Stimulated activated naive CD8-positive, alpha-beta T cell treated with anti-CD3 and anti-CD28 coated beads, Interleukin-15, Interleukin-2, amounts not matched to agents 100 U/mL and 50 U/mL, for 24 hours (primary cell): ENCODE measurements around the gene RAP1GAP2.
"Not testable (repeated sequence)": the region's sequence is repeated elsewhere in the genome, so short reads cannot be mapped to it uniquely, and the experiment has no call there.

ENCODE experiments used
- ATAC-seq: fragments of 150-1000 bp; cut with Tn5 transposase; one replicate; pipeline ENCODE4 v1.10.0; 2021
- DNase-seq: peaks from one replicate; pipeline ENCODE4 v3.0.0; 2021

RAP1GAP2 gene

DNA sequence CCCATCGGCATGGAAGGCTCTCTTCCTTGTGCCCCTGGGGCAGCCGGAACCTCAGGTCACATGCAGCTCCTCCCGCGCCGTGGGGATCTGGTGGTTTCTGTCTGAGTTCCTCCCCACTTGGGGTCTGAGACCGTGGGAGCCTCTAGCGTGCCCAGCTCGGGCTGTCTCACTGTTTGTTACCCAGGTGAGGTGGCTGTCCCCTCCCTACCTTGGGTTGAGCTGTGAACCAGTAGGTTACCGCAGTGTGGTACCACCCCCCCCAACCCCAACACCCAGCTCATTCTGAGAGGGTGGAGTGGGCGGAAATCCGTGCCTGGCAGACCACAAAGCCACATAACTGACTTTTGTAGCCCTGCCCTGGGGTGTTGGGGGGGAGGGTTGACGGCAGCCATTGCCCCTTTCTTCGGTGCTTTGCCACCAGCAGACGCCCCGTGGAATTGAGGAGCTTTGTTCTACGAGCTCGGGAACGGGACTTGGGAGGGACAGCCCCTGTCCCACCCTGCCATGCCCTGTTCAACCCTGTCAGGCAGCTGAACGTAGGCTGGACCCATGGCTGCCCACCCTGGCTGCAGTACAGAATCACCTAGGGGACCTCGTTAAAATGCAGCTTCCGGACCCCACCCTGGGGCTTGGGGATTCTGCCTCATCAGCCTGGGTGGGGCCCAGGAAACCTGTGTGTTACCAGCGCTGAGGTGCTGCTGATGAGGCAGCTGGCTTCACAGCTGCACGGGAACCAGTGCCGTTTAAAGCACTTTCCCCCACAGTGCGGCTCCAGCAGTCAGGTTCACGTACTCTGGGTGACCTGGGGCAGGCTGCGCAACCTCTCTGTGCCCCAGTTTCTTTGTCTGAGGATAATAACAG, 18.5 kb downstream of the RAP1GAP2 start:
- ATAC-seq (peak; percentile 78), DNase-seq (peak; percentile 83)

DNA sequence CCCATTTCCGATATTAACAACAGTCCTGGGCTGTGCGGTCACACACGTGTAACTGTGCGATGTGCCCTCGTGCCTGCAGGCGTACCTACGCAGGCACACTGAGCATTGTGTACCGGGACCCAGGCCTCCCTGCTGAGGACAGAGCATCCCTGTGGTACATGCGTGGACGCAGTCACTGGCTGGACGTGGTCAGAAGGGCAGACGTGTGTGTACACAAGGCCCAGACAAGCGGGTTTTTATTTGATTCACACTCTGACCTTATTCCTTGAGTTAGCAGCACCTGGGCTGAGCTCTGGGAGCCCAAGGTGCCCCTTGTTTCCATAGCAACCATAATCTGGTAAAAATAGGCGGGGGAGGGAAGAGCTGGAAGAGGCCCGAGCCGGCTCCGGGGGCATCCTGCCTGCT, 19.5 kb downstream of the RAP1GAP2 start:
- no peak for DNase-seq
- no peak for ATAC-seq

DNA sequence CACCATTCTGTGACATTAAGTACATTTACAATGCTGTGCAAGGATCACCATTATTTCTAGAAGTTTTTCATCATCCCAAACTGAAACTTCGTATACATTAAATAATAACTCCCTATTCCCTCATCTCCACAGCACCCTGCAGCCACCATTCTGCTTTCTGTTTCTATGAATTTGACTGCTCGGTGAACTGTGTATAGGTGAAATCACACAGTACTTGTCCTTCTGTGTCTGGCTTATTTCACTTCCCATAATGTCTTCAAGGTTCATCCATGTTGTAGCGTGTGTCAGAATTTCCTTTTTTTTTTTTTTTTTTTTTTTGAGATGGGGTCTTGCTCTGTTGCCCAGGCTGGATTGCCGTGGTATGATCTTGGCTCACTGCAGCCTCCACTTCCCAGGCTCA, 20.4 kb downstream of the RAP1GAP2 start:
- DNase-seq (no peak), ATAC-seq (no peak)

DNA sequence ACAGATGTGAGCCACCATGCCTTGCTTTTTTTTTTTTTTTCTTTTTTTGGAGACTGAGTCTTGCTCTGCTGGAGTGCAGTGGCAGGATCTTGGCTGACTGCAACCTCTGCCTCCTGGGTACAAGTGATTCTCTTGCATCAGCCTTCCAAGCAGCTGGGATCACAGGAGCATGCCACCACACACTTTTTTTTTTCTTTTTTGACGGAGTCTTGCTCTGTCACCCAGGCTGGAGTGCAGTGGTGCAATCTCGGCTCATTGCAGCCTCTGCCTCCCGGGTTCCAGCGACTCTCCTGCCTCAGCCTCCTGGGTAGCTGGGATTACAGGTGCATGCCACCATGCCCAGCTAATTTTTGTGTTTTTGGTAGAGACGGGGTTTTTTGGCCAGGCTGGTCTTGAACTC, 23.1 kb downstream of the RAP1GAP2 start:
- not testable (repeated sequence) for DNase-seq, ATAC-seq

DNA sequence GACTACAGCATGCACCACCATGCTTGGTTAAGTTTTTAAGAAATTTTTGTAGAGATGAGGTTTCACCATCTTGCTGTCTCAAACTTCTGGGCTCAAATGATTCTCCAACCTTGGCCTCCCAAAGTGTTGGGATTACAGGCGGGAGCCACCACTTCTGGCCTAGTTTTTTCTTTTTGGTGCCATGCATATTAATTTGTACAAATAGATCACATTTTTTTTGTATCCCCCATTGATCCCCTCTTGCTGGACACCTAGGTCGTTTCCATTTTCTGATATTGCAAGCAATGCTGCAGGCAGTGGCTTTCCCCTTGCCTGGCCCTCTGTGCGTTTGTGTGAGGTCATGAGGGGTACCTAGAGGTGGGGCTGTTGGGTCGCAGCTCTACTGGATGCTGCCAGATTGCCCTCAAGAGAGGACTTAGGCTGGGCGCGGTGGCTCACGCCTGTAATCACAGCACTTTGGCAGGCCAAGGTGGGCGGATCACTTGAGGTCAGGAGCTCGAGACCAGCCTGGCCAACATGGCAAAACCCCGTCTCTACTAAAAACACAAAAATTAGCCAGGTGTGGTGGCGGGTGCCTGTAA, 23.8 kb downstream of the RAP1GAP2 start:
- DNase-seq (no peak), ATAC-seq (no peak)

DNA sequence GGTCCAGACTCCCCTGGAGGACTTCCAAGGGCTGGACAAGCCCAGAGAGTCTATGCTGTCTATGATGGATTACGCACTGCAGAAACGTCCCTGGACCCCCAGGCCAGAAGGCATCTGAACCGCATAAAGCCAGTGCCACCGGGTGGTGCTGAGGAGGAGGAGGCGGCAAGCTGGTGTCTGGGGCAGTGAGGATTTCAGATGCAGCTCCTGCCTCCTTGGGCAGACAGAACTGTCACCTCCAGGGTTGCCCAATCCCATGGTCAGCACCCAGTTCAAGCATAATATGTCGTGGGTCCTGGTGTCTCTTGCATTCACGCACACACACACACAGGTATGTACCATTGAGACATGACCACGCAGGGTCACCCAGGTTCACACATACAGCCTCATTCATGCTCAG, 25.6 kb downstream of the RAP1GAP2 start:
- no peak for ATAC-seq

DNA sequence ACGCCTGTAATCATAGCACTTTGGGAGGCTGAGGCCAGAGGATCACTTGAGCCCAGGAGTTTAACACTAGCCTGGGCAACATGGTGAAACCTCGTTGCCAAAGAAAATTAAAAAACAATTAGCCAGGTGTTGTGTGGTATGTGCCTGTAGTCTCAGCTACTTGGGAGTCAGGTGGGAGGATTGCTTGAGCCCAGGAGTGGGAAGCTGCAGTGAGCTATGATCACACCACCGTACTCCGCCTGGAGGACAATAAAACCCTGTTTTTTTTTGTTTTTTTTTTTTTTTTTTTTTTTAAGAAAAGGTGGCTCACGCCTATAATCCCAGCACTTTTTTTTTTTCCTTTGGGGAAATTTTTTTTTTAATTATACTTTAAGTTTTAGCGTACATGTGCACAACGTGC, 26.1 kb downstream of the RAP1GAP2 start:
- DNase-seq (no peak), ATAC-seq (no peak)

More for the DNA sequence above, 25.6 kb downstream of the RAP1GAP2 start:
- no peak for DNase-seq

DNA sequence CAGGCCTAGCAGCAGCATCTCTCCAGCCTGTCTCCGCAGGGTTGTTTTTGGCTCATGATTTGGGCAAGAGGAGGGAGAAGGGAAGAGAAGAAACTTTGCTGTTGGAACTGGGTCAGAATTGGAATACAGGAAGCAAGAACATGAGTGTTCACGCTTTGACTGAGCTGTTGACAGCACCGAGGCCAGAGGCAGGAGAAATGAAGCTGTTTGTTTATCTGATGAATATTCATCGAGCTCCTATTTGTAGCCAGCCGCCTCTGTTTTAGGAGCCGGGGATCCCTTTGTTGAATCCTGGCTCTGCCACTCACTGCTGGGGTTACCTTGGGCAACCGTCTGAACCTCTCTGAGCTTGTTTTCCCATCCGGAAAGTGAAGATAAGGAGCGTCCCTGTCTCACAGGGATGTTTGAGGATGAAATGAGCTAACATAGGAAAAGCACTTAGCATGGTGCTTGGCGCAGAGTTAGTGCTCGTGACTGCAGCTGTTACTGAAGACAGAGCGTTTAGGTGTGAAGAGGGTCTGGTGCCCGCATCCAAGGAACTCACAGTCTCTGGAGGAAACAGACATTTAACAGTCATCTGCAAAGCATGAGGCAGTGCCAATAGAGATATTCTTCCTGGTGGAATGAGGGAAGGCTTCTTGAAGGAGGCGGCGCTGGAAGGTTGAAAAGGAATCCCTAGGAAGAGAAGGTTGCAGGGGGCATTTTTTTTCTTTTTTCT, 29.2 kb downstream of the RAP1GAP2 start:
- ATAC-seq (no peak), DNase-seq (no peak)

DNA sequence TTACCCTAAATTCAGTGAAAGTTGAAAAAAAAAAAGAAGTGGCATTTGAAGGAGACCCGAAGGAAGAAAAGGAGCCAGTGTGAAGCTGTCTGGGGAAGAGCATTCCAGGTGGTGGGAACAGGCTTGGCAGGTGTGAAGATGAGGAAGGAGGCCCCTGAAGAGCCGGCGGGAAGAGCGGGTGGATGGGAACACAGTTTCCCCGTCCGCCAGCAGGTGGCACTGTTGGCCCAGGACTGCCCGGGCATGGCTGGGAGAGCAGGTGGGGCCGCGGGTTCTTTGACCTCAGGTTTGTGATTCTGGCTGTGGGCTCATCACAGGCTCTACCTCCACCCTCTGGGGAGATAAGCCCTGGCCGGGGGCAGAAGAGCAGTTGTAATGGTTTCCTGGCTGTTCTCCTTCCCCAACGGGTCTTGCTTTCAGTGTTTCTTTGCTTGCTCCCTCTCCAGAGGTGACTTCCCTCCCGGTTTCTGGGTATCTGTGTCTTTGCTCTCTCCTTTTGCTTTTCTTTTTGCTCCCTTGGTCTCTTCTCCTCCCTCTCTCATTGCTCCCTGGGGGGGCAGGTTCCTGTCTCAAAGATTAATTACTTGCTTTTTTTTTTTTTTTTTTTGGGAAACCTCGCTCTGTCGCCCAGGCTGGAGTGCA, 32.3 kb downstream of the RAP1GAP2 start:
- DNase-seq (peak; percentile 90), ATAC-seq (peak; percentile 71)

DNA sequence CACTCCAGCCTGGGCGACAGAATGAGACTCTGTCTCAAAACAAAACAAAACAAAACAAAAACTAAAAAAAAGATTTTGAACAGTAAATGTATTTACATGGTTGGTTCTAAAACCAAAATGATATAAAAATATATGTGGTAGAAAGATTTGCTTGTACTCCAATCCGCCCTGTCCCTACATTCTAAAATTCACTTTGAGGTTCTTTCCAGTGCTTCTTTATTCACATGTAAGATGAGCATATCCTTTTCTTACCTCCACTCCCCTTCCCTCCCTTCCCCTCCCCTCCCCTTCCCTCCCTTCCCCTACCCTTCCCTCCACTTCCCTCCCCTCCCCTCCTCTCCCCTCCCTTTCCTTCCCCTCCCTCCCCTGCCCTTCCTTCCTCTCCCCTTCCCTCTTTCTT, 34.4 kb downstream of the RAP1GAP2 start:
- ATAC-seq (no peak), DNase-seq (no peak)

DNA sequence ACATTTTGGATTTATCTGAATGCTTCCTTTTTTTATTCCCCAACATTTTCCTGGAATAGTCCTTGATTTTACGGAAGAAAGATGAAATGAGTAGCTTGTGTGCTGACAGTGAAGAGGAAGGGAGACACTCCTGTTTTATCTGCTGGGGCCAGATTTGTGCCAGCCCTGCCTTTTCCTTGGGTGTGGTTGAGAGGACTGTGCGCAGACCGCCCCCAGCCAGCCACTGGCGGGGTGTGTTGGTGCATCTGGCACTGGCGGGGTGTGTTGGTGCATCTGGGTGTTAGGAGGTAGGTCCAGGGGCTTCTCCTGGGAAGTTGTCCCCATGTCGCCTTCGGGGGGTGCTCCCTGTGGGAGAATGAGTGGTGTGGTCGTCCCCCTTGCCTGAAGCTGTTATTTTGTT, 39.5 kb downstream of the RAP1GAP2 start:
- ATAC-seq (no peak), DNase-seq (no peak)

DNA sequence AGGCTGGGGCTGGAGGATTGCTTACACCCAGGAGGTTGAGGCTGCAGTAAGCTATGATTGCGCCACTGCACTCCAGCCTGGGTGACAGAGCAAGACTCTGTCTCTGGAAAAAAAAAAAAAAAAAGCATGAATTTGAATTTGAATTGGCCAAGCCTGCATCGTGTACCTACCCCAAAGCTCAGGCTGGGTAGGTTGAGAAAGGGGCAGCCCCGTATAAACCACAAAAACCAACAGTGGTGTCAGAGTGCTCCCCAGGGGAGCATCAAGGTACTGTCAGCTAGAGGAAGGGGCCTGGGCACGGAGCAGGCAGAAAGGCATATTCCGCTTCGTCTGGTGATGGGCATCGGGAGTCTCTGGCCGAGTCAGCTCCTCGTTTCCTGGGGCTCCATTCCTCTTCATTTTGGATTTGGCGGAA, 40.9 kb downstream of the RAP1GAP2 start:
- peak; percentile 98 for ATAC-seq
- peak; percentile 56 for DNase-seq

DNA sequence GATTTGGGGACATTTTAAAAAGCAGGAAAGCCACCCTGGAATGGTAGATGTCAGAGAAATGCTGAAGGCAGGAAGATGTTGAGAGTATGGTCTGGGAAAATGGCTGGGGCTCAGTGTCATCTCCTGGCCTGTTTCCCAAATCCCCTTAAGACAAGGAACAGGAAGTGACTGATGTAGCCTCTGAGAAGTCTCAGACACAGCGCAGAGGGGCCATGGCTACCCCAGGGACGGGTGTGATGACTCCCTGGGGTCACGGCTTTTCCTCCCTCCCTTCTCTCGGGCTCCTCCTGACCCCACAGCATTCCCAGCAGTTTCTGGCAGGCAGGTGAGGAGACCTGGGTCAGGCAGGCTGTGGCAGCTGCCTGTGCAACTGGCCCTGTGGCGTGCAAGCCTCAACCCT, 45.4 kb downstream of the RAP1GAP2 start:
- ATAC-seq (no peak), DNase-seq (no peak)

DNA sequence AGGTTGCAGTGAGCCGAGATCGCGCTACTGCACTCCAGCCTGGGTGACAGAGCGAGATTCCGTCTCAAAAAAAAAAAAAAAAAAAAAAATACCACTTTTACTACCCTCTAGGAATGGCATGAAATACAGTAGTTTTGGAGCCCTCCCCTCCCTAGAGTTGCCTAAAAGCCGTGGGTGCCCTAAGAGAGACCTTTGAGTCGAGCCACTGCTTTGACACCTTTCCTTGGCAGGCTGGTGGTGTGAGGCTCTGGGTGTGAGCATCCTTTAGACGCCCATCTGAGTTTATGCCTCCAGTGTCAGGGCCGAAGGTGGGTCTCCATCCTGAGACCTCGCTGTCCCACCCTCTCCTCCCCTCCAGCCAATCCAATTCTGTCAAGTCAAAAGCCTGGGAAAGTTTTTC, 46.2 kb downstream of the RAP1GAP2 start:
- no peak for ATAC-seq

DNA sequence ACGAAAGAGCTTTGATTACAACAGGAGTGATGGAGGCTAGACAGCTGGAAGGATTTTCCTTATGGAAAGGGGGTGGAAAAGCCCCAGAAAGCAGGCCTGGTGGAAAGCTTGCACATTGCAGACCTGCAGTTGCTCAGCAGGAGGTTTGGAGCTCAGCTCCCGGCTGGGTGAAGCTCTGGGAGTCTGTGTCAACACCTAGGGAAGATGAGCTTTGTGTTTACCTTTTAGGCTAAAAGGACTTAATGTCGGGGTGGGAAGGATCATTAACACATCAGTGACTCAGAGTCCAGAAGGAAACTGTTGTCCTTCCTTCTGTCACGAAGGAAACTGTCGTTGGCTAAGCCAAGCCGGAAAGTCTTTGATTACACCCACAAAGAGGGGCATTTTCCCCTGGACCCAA, 48.2 kb downstream of the RAP1GAP2 start:
- DNase-seq (no peak), ATAC-seq (no peak)

More for the DNA sequence above, 46.2 kb downstream of the RAP1GAP2 start:
- no peak for DNase-seq

DNA sequence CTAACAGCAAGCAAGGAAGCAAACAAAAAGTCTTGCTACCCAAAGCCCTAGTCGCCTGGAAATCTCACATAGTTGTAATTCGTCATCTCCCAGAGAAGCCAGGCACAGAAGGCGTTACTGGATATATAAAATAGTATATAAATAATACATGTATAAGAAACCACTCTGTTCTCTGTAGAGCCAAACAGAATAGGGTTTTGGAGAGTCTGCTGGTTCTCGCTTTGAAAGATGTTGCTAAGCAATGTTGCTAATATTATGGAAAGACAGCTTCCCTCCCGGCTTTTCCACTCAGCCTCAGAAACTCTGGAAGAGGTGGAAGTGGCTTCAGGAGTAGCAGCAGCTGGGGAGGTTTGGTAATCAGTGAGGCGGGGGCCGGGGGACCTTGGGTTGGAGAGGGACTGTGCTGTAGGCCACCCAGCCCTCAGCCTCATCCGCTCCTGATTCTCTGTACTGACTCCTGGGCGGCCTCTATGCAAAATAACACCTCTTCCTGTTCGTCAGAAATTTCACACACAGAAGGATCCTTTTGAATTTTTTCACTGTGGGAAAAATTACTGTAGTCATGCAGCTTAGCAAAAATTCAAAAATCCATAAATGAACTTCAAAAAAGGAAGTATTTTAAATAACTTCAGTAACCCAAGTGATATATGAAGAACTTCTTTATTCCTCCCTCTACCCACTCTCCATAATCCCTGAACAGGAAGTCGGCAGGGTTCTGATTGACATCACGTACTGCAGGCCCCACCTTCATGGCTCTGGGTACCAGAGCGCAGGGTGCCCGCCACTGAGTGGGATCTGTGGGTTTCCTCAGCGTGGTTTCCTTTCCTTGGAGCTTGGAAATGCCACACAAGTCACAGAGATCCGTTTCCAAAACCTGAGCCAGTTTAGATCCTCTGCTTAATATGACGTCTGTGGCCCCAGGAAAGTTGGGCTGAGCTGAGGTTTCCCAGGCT, 51.4 kb downstream of the RAP1GAP2 start:
- ATAC-seq (no peak), DNase-seq (no peak)

DNA sequence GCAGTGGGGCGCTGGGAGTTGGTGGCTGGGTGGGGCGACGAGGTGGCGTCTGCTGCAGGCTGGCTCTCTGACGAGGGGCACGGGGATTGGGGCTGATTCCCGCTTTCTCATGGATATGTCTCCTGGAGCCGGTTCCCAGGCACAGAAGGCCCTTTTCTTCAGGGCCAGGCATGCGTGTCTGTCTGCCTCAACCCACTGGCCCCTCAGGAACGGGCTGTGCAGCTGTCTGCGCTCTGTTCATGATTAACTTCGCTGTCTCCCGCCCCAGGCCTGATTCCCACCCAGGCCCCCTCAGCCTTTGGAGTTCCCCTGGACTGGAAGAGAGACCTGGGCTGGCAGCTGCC, 53.1 kb downstream of the RAP1GAP2 start:
- ATAC-seq (no peak), DNase-seq (no peak)

DNA sequence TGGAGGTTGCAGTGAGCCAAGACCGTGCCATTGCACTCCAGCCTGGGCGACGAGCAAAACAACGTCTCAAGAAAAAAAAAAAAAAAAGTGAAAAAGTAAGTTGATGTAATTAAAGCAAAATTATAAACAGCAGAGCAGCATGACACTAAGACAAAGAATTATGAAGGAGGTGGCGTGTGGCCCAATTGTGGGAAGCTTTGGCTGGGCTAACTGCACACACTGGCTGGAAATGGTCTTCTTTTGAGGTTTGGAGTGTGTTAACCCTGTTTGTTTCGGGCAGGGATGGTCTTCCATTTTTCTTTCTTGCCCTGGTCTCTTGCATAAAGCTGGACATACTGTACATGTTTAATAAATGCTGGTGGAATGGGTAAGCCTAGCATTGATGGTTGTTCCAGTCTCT, 54.8 kb downstream of the RAP1GAP2 start:
- DNase-seq = no peak
- no peak for ATAC-seq

DNA sequence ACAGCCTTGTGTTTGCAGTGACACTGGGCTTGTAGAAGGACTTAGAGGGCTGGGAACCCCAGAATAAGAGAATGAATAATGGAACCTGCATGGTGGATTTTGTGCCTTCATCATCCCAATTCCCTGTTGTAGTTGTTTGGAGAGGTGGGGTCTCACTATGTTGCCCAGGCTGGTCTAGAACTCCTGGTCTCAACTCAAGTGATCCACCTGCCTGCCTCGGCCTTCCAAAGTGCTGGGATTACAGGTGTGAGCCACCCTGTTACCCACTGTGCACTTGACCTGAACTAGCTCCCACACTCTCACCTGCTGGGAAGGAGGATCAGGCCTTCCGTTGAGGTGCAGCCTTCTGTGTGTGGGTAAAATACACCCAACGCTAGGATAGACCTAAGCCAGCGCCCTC, 55.4 kb downstream of the RAP1GAP2 start:
- DNase-seq (no peak), ATAC-seq (no peak)

DNA sequence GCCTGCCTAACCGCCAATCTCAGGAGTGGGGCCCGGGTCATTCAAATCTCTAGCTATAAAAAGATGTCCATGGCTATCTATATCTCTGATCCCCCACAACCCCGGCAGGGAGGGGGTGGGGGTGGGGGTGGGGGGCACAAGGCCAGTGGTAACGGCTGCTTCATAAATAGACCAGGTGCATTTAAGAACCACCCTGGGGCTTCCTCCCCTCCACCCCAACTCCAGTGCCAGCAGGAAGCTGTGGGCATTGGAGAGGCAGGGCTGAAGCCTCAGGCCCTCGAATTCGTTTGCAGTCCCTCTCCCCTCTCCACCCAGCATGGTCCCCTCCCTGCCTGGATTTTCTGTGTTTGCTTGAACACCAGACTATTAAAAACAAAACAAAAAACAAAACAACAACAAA, 56.0 kb downstream of the RAP1GAP2 start:
- ATAC-seq (no peak), DNase-seq (no peak)

DNA sequence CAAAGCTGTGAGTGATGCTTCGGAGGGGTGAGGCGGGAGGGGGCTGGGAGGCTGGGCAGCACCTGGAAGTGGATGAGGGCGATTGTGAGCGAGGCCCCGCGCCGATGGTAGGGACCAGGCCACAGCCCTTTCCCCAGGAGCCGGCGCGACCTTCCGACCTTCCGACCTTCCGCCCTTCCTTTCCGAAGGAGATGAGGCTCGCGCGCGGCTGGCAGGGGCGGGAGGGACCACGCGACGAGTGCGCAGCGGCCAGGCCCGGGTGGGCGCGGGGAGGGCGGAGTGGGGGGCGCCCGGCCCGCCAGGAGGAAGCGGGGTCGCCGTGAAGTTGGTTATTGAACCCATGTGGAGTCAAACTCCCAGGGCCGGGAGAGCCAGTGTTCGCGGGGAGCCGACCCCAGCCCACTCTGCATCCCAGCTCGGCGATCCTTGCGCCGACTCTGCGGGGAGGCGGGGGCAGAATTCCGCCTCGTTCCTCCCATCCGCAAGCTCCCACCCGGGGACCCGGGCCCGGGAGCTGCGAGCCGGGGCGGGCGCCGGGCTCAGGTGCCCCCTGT, 56.6 kb downstream of the RAP1GAP2 start:
- DNase-seq = no peak
- ATAC-seq = no peak
